ENCODE results near the gene CASP7.

DNA sequence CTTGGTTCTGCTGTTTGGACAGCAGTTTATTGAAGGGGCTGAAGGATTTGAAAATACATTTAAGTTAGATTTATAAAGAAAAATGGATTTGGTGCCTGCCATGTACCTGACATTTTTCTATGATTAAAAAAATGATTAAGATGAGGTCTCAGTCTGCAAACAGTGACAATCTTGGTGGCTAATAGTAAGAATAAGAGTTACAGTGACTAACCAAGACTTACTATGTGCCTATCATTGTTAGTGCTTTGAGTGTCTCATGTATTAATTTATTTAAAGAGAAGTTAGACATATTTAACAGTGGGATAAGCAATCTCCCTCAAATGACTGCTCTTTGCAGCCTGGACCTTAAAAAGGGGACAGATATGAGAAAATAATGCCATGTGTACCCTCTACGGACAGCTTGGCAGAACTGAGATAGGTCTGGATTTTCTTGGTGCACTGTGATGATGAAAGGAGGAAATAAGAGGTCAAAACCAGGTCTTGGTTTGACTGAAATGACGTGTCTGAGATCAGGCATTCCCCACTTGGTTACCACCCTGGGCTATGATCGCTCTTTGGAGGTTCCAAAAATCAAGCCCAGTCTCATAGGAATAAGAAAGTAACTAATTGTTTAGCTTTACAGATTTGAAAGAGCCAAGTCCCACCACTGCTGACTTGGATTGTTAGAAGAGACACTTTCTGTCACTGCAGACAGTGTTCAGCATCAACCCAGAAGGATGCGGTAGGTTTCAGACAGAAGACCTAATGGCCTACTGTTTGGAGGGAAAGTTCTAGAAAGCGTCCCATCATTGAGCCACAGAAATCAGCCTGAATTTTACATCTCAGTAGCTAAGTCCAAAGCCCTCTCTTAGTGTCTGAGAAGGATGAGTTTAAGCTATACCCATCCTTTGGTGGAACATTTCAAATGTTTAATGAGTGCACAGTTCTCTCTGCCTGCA is 2.1 kb downstream of the CASP7 start:
- TF ChIP-seq EZH2phosphoT487 (IDR thresholded peaks at IDR 0.05; ENCODE audit: borderline replicate concordance, low read depth, low read length): no peak
- TF ChIP-seq, protein P1, sequence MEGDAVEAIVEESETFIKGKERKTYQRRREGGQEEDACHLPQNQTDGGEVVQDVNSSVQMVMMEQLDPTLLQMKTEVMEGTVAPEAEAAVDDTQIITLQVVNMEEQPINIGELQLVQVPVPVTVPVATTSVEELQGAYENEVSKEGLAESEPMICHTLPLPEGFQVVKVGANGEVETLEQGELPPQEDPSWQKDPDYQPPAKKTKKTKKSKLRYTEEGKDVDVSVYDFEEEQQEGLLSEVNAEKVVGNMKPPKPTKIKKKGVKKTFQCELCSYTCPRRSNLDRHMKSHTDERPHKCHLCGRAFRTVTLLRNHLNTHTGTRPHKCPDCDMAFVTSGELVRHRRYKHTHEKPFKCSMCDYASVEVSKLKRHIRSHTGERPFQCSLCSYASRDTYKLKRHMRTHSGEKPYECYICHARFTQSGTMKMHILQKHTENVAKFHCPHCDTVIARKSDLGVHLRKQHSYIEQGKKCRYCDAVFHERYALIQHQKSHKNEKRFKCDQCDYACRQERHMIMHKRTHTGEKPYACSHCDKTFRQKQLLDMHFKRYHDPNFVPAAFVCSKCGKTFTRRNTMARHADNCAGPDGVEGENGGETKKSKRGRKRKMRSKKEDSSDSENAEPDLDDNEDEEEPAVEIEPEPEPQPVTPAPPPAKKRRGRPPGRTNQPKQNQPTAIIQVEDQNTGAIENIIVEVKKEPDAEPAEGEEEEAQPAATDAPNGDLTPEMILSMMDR (conservative IDR thresholded peaks at IDR 0.05; ENCODE audit: low read length): no peak
